Measurements from ENCODE around the gene GUCY1A2. TPM values are rescaled to one million over a fixed set of nuclear protein-coding genes. Genes with fewer than 3 reads are reported as not detected.
"Not testable (repeated sequence)": the region's sequence is repeated elsewhere in the genome, so short reads cannot be mapped to it uniquely, and the experiment has no call there.

The GUCY1A2 gene
- total RNA-seq, 1 donor from 2014 or later, result 23.5 TPM

DNA sequence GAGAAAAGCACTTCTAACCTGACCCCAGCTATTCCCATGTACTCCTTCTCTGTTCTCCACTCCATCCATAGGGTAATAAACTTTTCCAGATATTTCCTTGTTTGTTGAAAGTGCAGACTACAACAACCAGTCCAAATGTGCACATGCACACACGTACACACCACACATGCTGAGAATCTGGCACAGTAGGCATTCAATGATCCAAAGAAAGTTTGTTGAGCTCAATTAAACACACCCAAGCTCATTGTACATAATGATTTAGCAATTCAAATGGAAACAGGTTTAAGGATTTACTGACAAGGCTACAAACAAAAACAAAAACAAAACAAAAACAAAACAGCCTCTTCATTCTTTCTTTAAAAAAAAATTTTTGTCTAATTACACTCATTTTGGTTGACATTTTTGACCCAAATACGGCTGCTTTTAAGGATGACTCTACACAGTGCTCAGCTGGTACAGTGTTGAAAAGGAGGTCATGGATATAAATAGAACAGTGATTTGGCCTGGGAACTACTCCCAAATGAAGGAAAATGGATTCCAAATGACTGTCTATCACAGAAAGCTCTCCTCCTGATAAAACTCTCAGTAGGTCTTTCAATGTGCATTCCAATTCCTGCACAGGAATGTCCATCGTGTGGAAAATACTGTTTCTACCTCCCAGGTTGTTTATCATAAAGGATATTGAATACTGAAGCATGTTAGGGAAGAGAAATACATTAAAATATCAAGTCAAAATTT is 232.2 kb downstream of the GUCY1A2 start:
- no peaks in the 10 kb centered on the region for H3K4me1 ChIP-seq
- intact Hi-C loops (cut with DNase I), result no loop called here
- ATAC-seq (no peak), DNase-seq (no peak)
- H3K4me3 ChIP-seq, result no peak overlapping the region
- TF ChIP-seq, protein P1, sequence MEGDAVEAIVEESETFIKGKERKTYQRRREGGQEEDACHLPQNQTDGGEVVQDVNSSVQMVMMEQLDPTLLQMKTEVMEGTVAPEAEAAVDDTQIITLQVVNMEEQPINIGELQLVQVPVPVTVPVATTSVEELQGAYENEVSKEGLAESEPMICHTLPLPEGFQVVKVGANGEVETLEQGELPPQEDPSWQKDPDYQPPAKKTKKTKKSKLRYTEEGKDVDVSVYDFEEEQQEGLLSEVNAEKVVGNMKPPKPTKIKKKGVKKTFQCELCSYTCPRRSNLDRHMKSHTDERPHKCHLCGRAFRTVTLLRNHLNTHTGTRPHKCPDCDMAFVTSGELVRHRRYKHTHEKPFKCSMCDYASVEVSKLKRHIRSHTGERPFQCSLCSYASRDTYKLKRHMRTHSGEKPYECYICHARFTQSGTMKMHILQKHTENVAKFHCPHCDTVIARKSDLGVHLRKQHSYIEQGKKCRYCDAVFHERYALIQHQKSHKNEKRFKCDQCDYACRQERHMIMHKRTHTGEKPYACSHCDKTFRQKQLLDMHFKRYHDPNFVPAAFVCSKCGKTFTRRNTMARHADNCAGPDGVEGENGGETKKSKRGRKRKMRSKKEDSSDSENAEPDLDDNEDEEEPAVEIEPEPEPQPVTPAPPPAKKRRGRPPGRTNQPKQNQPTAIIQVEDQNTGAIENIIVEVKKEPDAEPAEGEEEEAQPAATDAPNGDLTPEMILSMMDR (IDR thresholded peaks at IDR 0.05), result no peak
- H3K27me3 ChIP-seq (ENCODE audit: low read depth), result no peaks in the 10 kb centered on the region
- H3K36me3 ChIP-seq, result no peaks in the 10 kb centered on the region
- H3K9me3 ChIP-seq, result no peaks in the 10 kb centered on the region
- H3K27ac ChIP-seq, result no peak overlapping the region

GRCh38 chr11:106777302-106777701 is 241.0 kb downstream of the GUCY1A2 start:
- H3K9me3 ChIP-seq; H3K4me1 ChIP-seq; H3K27ac ChIP-seq; ATAC-seq; H3K4me3 ChIP-seq; H3K36me3 ChIP-seq; DNase-seq; intact Hi-C loops (cut with DNase I); H3K27me3 ChIP-seq (ENCODE audit: low read depth): not testable (repeated sequence)

DNA sequence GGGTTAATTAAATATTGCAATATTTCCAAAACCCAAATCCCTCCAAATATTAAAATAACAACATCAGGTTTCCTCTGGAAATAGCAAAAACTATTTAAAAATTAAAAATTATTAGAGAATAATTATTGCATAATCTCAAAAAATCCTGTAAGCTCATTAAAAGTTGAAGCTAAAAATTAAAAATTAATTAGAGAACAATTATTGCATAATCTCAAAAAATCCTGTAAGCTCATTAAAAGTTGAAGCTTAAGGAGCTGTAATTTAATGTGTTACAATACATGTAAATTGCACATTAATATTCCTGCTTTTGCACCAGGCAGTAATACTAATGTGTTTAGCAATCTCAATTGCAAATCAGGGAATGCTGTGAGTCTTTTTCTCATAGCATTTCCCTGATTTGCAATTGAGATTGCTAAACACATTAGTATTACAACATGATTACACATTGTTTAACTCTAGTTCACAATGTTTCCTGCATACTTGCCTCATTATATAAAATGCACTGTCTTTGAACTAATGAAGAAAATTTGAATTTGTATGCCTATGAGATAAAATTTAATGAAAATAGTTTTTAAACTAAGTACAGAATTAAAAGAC is 247.7 kb downstream of the GUCY1A2 start:
- Histone ChIP-seq H3K27me3 (ENCODE audit: low read depth) (no peaks in the 10 kb centered on the region), H3K9me3 (no peaks in the 10 kb centered on the region), H3K4me3 (no peak overlapping the region), H3K4me1 (no peaks in the 10 kb centered on the region), H3K27ac (no peak overlapping the region), H3K36me3 (no peaks in the 10 kb centered on the region)
- no peak for ATAC-seq
- intact Hi-C loops (cut with DNase I), result no loop called here
- TF ChIP-seq, protein P1 (IDR thresholded peaks at IDR 0.05), result no peak
- DNase-seq, result no peak

DNA sequence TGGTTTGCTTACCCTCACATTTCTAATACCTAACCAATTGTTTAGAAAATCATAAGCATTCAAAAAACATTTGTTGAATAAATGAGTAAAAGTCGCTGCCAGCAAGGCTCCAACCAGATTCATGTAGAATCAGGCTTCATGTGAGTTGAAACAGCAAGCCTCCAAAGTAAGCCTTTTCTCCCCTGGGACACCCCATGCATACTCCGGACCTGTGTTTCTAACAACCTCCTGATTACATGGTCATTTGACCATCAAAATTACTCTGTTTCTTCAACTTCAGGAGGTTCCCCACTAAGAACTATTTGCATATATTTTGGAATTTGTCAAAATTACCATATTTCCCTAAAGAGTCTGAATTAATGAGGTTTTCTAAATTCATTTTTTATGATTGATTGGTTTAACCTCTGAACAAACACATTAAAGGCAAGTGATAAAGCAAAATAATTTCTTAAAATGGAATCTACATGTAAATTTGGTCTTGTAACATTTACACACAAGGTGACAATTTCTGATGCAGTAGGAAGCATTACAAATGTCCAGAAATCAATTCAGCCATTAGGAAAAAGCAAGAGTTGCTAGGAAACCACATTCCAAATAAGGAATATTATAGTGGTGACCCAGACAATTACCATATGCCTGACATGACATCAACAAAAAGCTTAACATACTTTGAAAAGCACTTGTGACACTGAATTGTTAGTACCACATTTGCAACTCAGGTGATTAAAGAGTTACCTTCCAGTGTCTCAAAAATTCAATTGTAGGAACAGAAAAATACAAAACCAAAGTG is 252.6 kb downstream of the GUCY1A2 start:
- H3K4me3 ChIP-seq, result no peak overlapping the region
- H3K36me3 ChIP-seq, result no peaks in the 10 kb centered on the region
- no peak overlapping the region for H3K27ac ChIP-seq
- DNase-seq, result no peak
- no peaks in the 10 kb centered on the region for H3K27me3 ChIP-seq (ENCODE audit: low read depth)
- no peak for ATAC-seq
- intact Hi-C loops (cut with DNase I), result no loop called here
- TF ChIP-seq, protein P1 (IDR thresholded peaks at IDR 0.05), result no peak
- H3K4me1 ChIP-seq, result no peaks in the 10 kb centered on the region
- no peaks in the 10 kb centered on the region for H3K9me3 ChIP-seq

DNA sequence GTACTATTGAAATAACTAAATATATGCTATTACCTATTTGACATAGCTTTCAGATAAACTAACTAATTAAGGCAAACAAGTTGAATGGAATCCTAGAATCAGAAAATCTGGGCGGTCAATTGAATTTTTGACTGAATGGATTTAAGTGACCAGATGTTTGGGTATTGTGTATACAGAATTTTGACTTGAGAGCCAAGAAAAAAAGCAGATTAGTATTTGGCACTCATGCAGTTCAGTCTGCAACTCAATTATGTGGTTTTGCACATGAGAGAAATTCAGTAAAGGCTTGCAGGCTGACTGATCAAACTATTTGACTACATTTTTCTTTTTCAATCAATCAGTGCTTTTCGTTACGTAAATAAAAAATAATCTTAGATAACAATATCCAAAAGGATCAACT is 254.8 kb downstream of the GUCY1A2 start:
- H3K27ac ChIP-seq, result no peak overlapping the region
- intact Hi-C loops (cut with DNase I), result no loop called here
- no peaks in the 10 kb centered on the region for H3K36me3 ChIP-seq
- no peak overlapping the region for H3K4me3 ChIP-seq
- TF ChIP-seq, protein P1 (IDR thresholded peaks at IDR 0.05), result no peak
- no peaks in the 10 kb centered on the region for H3K9me3 ChIP-seq
- no peaks in the 10 kb centered on the region for H3K4me1 ChIP-seq
- DNase-seq (no peak), ATAC-seq (no peak)
- no peaks in the 10 kb centered on the region for H3K27me3 ChIP-seq (ENCODE audit: low read depth)

- ATAC-seq, result no peak
Measured at GRCh38 chr11:106761745-106762144, 256.5 kb downstream of the GUCY1A2 start.

More at GRCh38 chr11:106761745-106762144, 256.5 kb downstream of the GUCY1A2 start:
- Histone ChIP-seq H3K4me3 (no peak overlapping the region), H3K27ac (no peak overlapping the region), H3K27me3 (ENCODE audit: low read depth) (no peaks in the 10 kb centered on the region), H3K4me1 (no peaks in the 10 kb centered on the region), H3K9me3 (no peaks in the 10 kb centered on the region), H3K36me3 (no peaks in the 10 kb centered on the region)
- intact Hi-C loops (cut with DNase I), result no loop called here
- DNase-seq, result no peak
- TF ChIP-seq, protein P1 (IDR thresholded peaks at IDR 0.05), result no peak
